HG02840 (cell line): ENCODE data around the gene COG5.

Experiments
- ATAC-seq: cut with Tn5 transposase; IDR thresholded peaks from one replicate; pipeline ENCODE4 v1.9.1; 2021; ENCODE audit warnings: mild to moderate bottlenecking, moderate library complexity, moderate number of reproducible peaks; ENCODE audit not compliant: unreplicated experiment, low FRiP score

Gene COG5

GRCh38 chr7:107206706-107207105, 357.0 kb downstream of the COG5 start:
- ATAC-seq: no peak

DNA sequence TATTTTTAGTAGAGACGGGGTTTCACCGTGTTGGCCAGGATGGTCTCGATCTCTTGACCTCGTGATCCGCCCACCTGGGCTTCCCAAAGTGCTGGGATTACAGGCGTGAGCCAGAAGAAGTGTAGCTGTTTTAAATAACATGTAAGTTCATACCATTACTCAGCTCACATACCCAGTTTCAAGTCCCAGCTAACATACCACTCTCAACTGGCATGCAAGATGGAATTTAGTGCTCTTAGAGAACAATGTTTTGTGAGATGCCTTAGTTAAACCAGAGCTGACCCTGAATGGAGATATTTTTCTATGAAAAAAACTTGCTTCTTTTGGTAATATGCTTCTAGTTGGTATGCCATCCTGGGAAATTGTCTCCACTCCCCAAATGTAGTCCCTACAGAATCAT, 357.6 kb downstream of the COG5 start:
- no peak for ATAC-seq

- ATAC-seq: no peak
These were observed 360.1 kb downstream of the COG5 start for GRCh38 chr7:107203607-107204006.

DNA sequence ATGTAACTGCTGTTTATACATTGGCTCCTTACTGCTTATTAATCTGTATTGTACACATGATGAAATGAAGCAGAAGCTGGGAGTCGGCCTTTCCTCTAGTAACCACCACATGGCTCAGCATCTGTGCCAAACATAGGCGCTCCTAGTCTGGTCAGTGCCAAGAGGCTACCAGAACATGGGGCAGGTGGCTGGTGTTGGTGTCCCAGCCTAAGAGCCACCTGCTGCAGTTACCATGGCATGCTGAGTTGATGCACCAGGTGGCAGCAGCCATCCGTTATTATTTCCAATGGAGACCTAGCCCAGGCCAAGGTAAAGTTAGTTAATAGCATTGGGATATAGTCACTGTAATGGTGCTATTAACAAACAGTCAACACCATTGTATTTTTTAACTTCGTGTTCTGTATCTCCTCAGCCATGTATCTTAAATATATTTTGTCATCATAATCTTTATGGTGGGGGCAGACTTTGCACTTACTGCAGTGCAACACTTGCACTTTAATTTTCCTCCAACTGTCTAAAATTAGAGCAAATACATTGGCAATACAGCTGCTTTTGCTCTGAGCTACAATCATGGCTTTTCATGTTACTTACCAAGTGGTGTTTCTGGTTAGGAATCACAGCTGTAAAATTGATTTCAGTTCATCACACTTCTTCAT, 361.8 kb downstream of the COG5 start:
- no peak for ATAC-seq

DNA sequence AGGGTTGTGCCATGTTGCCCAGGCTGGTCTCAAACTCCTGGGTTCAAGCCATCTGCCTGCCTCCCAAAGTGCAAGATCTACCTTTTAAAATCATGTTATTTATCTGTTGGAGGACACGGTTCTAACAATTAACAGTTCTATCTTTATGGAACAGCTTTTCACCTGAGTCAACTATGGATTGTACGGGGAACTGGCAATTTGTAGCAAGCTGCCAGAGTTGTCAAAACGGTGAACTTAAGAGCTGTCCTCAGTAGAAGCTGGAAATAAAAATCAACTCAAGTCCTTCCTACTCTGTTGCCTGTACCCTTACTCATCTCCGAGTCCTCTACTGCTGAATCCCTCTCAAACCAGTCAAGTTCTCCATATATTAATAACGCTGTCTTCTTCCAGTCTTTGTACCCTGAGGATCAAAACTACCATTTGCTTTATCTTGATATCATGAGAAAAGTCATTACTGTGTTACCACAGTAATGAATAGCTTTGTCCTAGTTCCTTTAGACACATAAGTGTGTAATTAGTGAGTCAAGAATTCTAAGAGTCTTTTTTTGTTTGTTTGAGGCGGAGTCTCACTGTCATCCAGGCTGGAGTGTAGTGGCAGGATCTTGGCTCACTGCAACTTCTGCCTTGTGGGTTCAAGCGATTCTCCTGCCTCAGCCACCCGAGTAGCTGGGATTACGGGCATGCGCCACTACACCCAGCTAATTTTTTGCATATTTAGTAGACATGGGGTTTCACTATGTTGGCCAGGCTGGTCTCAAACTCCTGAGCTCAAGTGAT, 366.7 kb downstream of the COG5 start:
- ATAC-seq: no peak

DNA sequence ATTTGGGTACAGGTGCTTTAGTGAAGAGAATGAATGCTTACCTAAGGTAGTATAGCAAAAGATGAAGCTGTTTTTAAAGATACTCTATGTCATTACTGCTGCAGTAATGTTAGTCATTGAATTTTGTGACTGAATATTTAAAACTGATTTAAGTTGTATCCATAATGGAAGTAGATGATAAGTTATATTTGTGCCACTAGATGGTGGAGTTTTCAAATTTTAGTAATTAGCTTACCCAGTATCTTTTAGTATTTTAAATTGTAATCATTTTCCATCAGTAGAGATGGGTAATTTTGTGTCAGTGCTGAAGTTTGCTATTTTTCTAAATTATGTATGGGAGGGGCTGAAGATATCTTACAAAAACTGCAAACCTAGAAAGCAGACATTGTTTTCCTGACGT, 369.7 kb downstream of the COG5 start:
- ATAC-seq: no peak

DNA sequence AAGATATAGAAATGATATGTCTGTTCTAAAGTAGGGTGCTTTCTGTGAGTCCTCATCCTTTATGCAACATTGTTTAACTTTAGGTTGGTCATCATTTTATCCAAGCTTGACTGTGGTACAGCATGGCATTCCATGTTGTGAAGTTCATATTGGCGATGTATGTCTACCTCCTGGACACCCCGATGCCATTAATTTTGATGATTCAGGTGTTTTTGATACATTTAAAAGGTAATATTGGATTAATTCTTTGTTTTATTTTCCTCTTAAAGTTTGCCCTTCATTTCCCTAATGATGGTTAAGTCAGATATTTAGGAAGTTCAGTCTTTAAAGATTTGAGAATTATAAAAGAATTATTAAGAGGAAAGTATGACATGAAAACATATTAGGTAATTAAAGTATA, 373.6 kb downstream of the COG5 start:
- ATAC-seq: no peak

DNA sequence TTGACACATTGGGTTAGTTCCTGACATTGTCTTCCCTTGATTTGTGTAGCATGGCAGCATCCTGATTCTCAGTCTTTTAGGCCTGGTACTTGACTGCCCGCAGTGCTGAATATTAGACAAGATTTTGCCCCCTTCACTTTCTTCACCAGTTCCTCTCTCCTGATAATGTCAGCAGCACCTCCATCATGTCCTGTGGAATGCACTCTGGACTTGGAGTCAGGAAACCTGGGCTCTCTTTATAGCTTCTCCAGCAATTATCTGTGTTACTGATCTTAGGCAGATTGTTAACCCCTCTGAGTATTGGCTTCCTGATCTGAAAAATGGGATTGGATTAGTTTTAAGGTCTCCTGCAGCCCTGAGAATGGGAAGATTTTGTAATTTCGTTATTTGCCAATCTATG, 375.9 kb downstream of the COG5 start:
- no peak for ATAC-seq

DNA sequence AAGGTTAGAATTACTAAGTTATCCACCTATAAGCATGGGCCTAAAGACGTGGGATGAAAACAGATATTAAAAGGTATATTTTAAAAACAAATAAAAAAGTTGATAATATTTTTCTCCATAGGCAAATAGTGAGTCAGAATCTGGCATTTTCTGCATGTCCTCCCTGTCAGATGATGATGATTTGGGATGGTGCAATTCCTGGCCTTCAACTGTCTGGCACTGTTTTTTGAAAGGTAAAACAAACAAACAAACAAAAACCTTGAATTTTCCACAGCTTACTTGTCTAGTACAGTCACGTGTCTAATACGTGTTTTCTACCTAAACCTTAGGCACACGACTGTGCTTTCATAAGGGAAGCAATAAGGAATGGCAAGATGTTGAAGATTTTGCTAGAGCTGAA, 377.5 kb downstream of the COG5 start:
- ATAC-seq: no peak

GRCh38 chr7:107185716-107186115, 378.0 kb downstream of the COG5 start:
- ATAC-seq: no peak

DNA sequence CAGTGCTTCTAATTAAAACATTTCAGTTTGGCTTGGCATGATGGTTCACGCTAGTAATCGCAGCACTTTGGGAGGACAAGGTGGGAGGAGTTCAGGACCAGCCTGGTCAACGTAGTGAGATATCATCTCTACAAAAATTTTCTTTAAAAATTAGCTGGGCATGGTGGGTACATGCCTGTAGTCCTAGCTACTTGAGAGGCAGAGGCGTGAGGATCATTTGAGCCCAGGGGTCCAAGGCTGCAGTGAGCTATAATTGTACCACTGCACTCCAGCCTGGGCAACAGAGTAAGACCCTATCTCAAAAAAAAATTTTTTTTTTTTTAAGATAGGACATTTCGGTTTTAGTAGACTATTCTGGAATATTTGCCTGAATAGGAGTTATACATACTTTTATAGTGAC, 382.5 kb downstream of the COG5 start:
- ATAC-seq: no peak

DNA sequence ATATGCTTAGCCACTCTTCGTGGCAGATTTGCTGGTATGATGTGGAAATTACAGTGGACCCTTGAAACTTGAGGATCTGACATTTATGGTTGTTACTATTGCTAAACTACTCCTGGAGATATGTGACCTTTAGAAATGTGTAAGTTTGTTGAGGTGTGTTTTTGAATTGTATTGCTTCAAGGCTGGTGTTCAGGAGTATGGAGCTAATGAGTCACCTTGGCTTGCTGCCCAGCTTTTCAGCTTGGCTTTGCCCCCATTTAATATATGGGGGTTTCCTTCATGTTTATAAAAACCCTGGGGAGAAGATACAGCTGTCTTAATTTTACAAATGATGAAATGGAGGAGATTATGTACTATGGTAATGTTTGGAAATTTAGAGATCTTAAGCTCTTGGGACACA, 383.3 kb downstream of the COG5 start:
- ATAC-seq: no peak

GRCh38 chr7:107179326-107180164, 384.2 kb downstream of the COG5 start:
- no peak for ATAC-seq

DNA sequence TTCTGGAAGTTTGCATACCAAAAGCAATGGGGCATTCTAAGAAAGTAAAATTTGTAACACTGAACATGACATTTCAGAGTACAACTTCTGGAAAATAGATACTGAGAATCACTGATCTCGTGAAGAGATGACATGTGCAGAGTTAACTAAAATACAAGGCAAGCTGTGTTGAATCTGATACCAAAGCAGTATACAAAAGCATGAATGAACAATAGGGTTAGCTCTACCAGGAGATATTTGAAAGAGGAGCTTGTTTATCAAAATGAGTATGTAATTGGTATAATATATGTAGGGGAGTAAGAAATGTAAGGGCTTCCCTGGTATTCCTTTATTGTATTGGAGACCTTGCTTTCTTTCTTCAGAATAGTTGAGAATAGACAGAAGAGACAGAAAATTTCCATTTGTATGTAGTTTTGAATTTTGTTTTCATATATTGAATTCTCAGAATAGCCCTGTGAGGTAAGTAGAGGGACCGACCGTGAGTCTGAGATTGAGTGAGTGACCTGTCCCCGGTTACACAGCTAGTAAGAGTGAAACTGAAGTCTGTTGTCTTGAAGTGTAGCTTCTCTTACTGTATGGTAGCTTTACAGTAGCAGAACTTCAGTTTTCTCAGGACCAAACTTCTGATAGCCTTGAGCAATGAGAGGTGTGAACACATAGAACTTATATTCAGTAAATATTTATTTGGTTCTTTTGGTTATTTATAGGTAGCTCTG, 389.9 kb downstream of the COG5 start:
- ATAC-seq: peak; percentile 39

- no peak for ATAC-seq
These were observed 390.5 kb downstream of the COG5 start for GRCh38 chr7:107173191-107173590.

- ATAC-seq: no peak
These were observed 391.3 kb downstream of the COG5 start for GRCh38 chr7:107172276-107173032.

GRCh38 chr7:107171496-107171895, 392.2 kb downstream of the COG5 start:
- no peak for ATAC-seq

GRCh38 chr7:107170051-107170915, 393.4 kb downstream of the COG5 start:
- no peak for ATAC-seq
